Measurements from ENCODE around the gene HAO2.

GRCh38 chr1:119370748-119371147, 2.2 kb downstream of the HAO2 start:
- TF ChIP-seq POLR2AphosphoS5 (IDR thresholded peaks at IDR 0.05; ENCODE audit: low read depth, low read length) = no peak
- TF ChIP-seq POLR2A (IDR thresholded peaks at IDR 0.05; ENCODE audit: low read depth, low read length) = no peak
